Central memory CD4-positive, alpha-beta T cell (primary cell): Measurements from ENCODE around the gene CCNT2.
"Not testable (repeated sequence)": the region's sequence is repeated elsewhere in the genome, so short reads cannot be mapped to it uniquely, and the experiment has no call there.

Source experiments
- DNase-seq: peaks from one replicate; pipeline ENCODE4 v3.0.0; 2022

CCNT2 gene

GRCh38 chr2:134919341-134920210 lies 954 bp downstream of the CCNT2 start:
- DNase-seq = peak; percentile 36

DNA sequence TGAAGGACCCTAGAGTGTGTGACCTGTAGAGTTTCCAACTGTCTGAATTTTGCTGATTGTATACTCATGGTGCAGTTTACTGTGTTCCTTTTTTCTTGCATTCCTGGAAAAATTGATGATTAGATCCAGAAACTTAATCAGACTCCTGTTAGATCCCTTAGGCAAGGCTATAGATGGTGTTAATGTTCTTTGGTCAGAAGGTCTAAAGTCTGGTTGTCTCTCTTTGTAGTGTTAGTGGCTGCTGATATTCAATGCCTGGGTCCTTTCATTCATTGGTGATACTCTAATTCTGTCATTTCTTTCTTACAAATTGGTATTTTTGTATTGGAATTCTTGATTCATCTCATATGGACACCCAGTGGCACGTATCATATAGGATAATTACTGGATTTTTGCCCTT lies 6.3 kb downstream of the CCNT2 start:
- no peak for DNase-seq

GRCh38 chr2:134926231-134926931 lies 7.8 kb downstream of the CCNT2 start:
- DNase-seq = no peak

DNA sequence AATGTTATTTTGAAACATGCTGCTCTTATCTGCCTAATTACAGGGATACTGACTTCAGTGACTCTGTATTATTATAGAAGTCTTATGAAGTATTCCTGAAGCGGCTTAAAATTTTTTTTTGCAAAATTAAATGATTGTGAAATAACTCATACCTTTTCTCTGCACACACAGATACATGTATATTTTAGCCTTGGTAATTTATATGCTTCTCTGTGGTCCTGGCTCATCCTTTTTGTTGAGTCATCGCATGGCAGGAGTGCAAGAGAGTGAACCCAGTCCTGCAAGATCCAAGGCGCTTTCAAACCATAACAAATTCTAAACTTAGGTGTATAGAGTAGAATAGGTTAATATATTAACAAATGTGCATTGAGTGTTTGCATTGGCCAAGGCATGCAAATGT lies 8.6 kb downstream of the CCNT2 start:
- DNase-seq = no peak

GRCh38 chr2:134932864-134933526 lies 14.4 kb downstream of the CCNT2 start:
- no peak for DNase-seq

DNA sequence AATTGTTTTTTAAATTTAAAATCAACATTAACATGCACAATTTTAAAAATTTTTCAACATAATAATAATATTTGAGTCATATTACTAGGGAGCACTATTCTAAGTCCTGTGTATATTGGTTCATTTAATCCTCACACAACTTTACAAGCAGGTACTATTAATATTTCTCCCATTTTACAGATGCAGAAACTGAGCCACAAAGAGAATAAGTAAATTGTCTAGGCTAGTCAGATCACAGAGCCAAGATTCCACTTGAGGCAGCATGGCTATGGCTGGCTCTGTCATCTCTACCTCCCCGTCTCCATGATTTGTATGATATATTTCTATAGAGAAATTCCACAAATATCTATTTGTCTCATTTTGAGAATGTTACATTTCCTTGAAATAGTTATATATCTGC lies 15.1 kb downstream of the CCNT2 start:
- no peak for DNase-seq

DNA sequence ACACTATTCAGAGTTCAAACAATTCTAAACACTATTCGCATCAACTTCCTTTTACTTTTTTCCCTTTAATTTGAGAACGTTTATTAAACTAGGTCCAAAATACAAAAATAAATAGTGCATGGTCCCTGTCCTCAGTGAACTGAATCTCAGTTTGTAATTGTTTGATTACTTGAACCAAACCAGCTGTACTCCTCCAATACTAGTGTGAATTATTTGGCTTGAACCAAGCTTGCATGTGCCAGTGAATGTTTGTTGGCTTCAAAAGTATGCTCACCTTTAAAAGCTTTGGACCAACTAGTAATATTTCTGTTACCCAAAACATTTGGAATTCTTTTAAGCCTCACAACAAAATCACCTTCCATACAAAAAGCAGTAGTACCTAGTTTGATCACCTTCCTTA lies 15.5 kb downstream of the CCNT2 start:
- DNase-seq = no peak

GRCh38 chr2:134934641-134935040 lies 16.0 kb downstream of the CCNT2 start:
- no peak for DNase-seq

GRCh38 chr2:134936691-134937090 lies 18.1 kb downstream of the CCNT2 start:
- DNase-seq = no peak

DNA sequence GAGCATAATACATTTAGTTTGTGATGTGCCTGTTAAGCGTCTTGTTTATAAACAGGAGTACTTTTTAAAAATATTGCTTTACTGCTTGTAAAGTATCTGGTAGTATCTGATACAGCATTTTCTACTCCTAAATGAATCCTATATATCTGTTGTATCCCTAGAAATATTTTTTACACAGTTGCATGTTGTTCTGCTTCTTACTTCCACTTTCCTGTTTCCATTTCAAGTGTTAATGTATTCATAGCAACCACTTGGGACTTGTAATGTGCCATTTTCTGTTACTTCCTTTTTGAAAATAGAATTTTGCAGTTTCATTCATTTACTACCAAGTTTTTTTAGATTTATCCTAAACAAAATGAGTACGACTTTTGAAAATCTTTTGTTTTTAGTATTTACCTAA lies 24.9 kb downstream of the CCNT2 start:
- no peak for DNase-seq

GRCh38 chr2:134944975-134945374 lies 26.4 kb downstream of the CCNT2 start:
- DNase-seq = no peak

GRCh38 chr2:134946073-134946472 lies 27.5 kb downstream of the CCNT2 start:
- no peak for DNase-seq

GRCh38 chr2:134949981-134950708 lies 31.5 kb downstream of the CCNT2 start:
- no peak for DNase-seq

GRCh38 chr2:134950886-134951285 lies 32.3 kb downstream of the CCNT2 start:
- no peak for DNase-seq

GRCh38 chr2:134952608-134953007 lies 34.0 kb downstream of the CCNT2 start:
- DNase-seq = no peak

DNA sequence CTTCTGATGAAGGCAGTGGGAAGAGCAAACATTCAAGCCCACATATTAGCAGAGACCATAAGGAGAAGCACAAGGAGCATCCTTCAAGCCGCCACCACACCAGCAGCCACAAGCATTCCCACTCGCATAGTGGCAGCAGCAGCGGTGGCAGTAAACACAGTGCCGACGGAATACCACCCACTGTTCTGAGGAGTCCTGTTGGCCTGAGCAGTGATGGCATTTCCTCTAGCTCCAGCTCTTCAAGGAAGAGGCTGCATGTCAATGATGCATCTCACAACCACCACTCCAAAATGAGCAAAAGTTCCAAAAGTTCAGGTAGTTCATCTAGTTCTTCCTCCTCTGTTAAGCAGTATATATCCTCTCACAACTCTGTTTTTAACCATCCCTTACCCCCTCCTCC lies 35.4 kb downstream of the CCNT2 start:
- no peak for DNase-seq

- DNase-seq = no peak
Observed at GRCh38 chr2:134955744-134956143, 37.1 kb downstream of the CCNT2 start.

- DNase-seq = no peak
Observed at GRCh38 chr2:134957477-134957876, 38.9 kb downstream of the CCNT2 start.

DNA sequence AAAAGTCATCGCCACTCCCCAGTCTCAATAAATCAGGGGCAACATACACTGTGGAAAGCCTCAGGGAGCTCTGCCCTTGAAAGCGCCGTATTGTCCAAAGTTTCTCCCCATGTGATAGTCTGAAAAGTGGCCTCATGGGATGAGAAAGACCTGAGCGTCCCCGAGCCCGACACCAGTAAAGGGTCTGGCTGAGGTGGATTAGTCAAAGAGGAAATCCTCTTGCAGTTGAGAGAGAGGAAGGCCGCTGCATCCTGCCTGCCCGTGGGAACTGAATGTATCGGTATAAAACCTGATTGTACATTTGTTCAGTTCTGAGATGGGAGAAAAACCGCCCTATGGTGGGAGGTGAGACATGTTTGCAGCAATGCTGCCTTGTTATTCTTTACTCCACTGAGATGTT lies 48.5 kb downstream of the CCNT2 start:
- DNase-seq = not testable (repeated sequence)

- DNase-seq = no peak
Observed at GRCh38 chr2:134973241-134974138, 54.9 kb downstream of the CCNT2 start.

GRCh38 chr2:134975281-134976009 lies 56.8 kb downstream of the CCNT2 start:
- no peak for DNase-seq
